GM12878 (cell line): Measurements from ENCODE around the gene CLSTN2. TPM values are rescaled to one million over a fixed set of nuclear protein-coding genes. Genes with fewer than 3 reads are reported as not detected.

Experiments used
- ATAC-seq: fragments of 200-7000 bp; cut with Tn5 transposase; 3 replicates; pipeline ENCODE4 v1.9.1; 2020; ENCODE audit warnings: mild to moderate bottlenecking, moderate library complexity
- BruUV-seq: library from RNA; stranded (reverse); fragments of 400-500 nt; replicated peaks from 2 replicates; lab custom pipeline; 2021; lab: Mats Ljungman, UMichigan
- CTCF ChIA-PET: fragments of 300-600 bp; sonication (Branson Sonifier 250); formaldehyde crosslinking; extraction: SDS; loops from one replicate; lab custom pipeline; 2021; ENCODE audit warnings: inconsistent platforms; lab: Yijun Ruan, JAX
- POLR2A ChIA-PET: fragments of 350-600 bp; formaldehyde crosslinking; extraction: SDS; loops from one replicate; lab custom pipeline; 2021; ENCODE audit warnings: inconsistent platforms; lab: Charles Lee
- RAD21 ChIA-PET: fragments of 300-600 bp; sonication (Branson Sonifier 250); formaldehyde crosslinking; loops from one replicate; lab custom pipeline; 2023; ENCODE audit warnings: antibody characterized with exemption; ENCODE audit not compliant: unreplicated experiment; lab: Charles Lee
- SMC1A ChIA-PET: fragments of 300-600 bp; sonication (Branson Sonifier 250); formaldehyde crosslinking; loops from one replicate; lab custom pipeline; 2023; ENCODE audit not compliant: unreplicated experiment, uncharacterized antibody; lab: Charles Lee
- DNase-seq: peaks from one replicate; pipeline ENCODE4 v3.0.0-alpha.2; 2011; ENCODE audit warnings: low read depth, low spot score
- FAIRE-seq: peaks from 3 replicates; lab custom pipeline; 2011; peaks lifted over from hg19 to GRCh38; lab: Jason Lieb, UNC
- H2AFZ ChIP-seq: 2 replicates; pipeline ENCODE4 v1.6.0; 2011; ENCODE audit warnings: low read depth, low read length, control low read depth; ENCODE audit not compliant: control insufficient read depth
- H3K27ac ChIP-seq: 2 replicates; pipeline ENCODE4 v1.5.1; 2011; ENCODE audit warnings: control low read depth; ENCODE audit not compliant: control insufficient read depth, insufficient read depth
- H3K27me3 ChIP-seq, 2 experiments: replicated peaks in 1 of 2; 2 replicates each; pipeline versions ENCODE4 v1.6.0 to v1.6.1; 2011; ENCODE audit warnings: low read length in 1 of 2; ENCODE audit not compliant: control insufficient read depth in 2 of 2, insufficient read depth in 2 of 2
- H3K36me3 ChIP-seq, 2 experiments: 2 replicates each; pipeline ENCODE4 v1.5.1; 2011; ENCODE audit warnings: low read length in 1 of 2; ENCODE audit not compliant: control insufficient read depth in 2 of 2, insufficient read depth in 2 of 2
- H3K4me1 ChIP-seq: 2 replicates; pipeline ENCODE4 v1.6.1; 2011; ENCODE audit warnings: mild to moderate bottlenecking, low read length, moderate library complexity, mixed read lengths; ENCODE audit not compliant: control insufficient read depth, insufficient read depth
- H3K4me2 ChIP-seq: 2 replicates; pipeline ENCODE4 v1.6.0; 2011; ENCODE audit warnings: control low read depth; ENCODE audit not compliant: control insufficient read depth, insufficient read depth
- H3K4me3 ChIP-seq: fragments of 200-600 bp; sonication (generic); 2 replicates; pipeline ENCODE4 v1.5.1; 2016
- H3K79me2 ChIP-seq: 2 replicates; pipeline ENCODE4 v1.6.0; 2011; ENCODE audit warnings: low read length; ENCODE audit not compliant: control insufficient read depth, insufficient read depth
- H3K9ac ChIP-seq: 2 replicates; pipeline ENCODE4 v1.8.0; 2011; ENCODE audit warnings: low read length, control low read depth, mixed read lengths; ENCODE audit not compliant: control insufficient read depth, insufficient read depth
- H3K9me3 ChIP-seq: replicated peaks from 3 replicates; pipeline ENCODE4 v1.5.1; 2011; ENCODE audit warnings: mild to moderate bottlenecking, low read length; ENCODE audit not compliant: control insufficient read depth, insufficient read depth
- H4K20me1 ChIP-seq: 2 replicates; pipeline ENCODE4 v1.6.0; 2011; ENCODE audit not compliant: control insufficient read depth, insufficient read depth
- MXI1 ChIP-seq: fragments of 150-350 bp; IDR thresholded peaks from 2 replicates; pipeline ENCODE4 v1.6.1; 2011; ENCODE audit warnings: low read depth, mild to moderate bottlenecking, inconsistent platforms, low read length, improper control_type of control experiment
- PAX8 ChIP-seq: fragments of 450-650 bp; IDR thresholded peaks from 2 replicates; pipeline ENCODE4 v1.6.1; 2017; ENCODE audit warnings: mild to moderate bottlenecking, moderate library complexity
- ZNF24 ChIP-seq: fragments of 450-650 bp; IDR thresholded peaks from 2 replicates; pipeline ENCODE4 v1.6.1; 2017; ENCODE audit warnings: antibody characterized with exemption, mild to moderate bottlenecking
- WGBS: methylation state at CpG from one replicate; pipeline ENCODE4 v1.1.6; 2016; ENCODE audit warnings: low lambda C conversion rate; ENCODE audit not compliant: insufficient replicate concordance, insufficient coverage; ENCODE audit errors: missing lambda C conversion rate; 5-methylcytosine and 5-hydroxymethylcytosine counted together
- in situ Hi-C: fragments of 300-500 bp; cut with MboI; formaldehyde crosslinking; loops from 9 replicates; pipeline ENCODE4 v1.14.3; 2018; ENCODE audit warnings: mixed read lengths
- intact Hi-C: fragments of 100-400 bp; cut with micrococcal nuclease; formaldehyde crosslinking; loops from one replicate; pipeline ENCODE4 v1.14.2; 2022; ENCODE audit not compliant: unreplicated experiment
- polyA plus RNA-seq, 11 experiments: library from polyadenylated mRNA; depleted of rRNA in 4 of 11; unstranded in 6 of 11; stranded (reverse) in 5 of 11; fragments of >200 nt; fragmentation: Nextera tagmentation in 4 of 11; fragmentation: Illumina TruSeq in 1 of 11; extraction: Ambion mirVana in 4 of 11; extraction: Trizol in 1 of 11; gene quantifications; 1 replicate in 1 of 11; 2 replicates in 10 of 11; pipeline versions ENCODE4 v1.2.1 to v1.2.3, GENCODE V29; 2011 to 2016; ENCODE audit warnings: inconsistent platforms in 2 of 11, missing spikeins in 2 of 11, low read depth in 1 of 11
- total RNA-seq, 4 experiments: library from RNA; depleted of rRNA in 3 of 4; stranded (reverse); fragments of >200 nt in 3 of 4; fragmentation: Illumina TruSeq in 1 of 4; extraction: Trizol in 1 of 4; gene quantifications; 2 replicates each; pipeline versions ENCODE4 v1.2.1 to v1.2.3, GENCODE V29; 2013 to 2021
- TF ChIP-seq, protein P1 (sequence below): fragments of 150-350 bp; IDR thresholded peaks from 2 replicates; pipeline ENCODE4 v1.6.1; 2016; ENCODE audit warnings: low read depth, low read length

CLSTN2 gene
- total and polyA plus RNA-seq, 10 of the 15 experiments (the other 5 are each of a cell fraction or from before 2014, with no cell fraction given): under 0.01 to 0.10 (median under 0.01) TPM; not detected in 5

DNA sequence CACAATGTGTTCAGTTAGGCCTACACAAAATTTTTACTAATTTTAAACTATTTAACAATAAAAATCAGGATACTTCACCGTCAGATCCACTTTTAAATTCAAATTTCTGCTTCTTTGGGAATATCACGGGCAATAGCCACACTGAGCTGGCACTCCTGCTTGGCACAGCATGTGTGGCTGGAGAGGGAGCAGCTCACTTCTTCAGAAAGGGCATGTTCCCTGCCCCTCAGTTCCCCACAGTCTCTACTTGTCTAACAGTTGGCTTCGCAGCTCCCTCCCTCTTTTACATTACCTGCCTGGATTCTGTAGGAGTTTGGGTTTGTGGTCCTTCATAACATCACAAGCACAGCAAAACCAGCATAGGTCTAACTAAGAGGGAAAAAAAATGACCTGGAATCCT, 666.9 kb downstream of the CLSTN2 start (continued):
- TF ChIP-seq, protein P1, sequence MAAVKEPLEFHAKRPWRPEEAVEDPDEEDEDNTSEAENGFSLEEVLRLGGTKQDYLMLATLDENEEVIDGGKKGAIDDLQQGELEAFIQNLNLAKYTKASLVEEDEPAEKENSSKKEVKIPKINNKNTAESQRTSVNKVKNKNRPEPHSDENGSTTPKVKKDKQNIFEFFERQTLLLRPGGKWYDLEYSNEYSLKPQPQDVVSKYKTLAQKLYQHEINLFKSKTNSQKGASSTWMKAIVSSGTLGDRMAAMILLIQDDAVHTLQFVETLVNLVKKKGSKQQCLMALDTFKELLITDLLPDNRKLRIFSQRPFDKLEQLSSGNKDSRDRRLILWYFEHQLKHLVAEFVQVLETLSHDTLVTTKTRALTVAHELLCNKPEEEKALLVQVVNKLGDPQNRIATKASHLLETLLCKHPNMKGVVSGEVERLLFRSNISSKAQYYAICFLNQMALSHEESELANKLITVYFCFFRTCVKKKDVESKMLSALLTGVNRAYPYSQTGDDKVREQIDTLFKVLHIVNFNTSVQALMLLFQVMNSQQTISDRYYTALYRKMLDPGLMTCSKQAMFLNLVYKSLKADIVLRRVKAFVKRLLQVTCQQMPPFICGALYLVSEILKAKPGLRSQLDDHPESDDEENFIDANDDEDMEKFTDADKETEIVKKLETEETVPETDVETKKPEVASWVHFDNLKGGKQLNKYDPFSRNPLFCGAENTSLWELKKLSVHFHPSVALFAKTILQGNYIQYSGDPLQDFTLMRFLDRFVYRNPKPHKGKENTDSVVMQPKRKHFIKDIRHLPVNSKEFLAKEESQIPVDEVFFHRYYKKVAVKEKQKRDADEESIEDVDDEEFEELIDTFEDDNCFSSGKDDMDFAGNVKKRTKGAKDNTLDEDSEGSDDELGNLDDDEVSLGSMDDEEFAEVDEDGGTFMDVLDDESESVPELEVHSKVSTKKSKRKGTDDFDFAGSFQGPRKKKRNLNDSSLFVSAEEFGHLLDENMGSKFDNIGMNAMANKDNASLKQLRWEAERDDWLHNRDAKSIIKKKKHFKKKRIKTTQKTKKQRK: no peak

DNA sequence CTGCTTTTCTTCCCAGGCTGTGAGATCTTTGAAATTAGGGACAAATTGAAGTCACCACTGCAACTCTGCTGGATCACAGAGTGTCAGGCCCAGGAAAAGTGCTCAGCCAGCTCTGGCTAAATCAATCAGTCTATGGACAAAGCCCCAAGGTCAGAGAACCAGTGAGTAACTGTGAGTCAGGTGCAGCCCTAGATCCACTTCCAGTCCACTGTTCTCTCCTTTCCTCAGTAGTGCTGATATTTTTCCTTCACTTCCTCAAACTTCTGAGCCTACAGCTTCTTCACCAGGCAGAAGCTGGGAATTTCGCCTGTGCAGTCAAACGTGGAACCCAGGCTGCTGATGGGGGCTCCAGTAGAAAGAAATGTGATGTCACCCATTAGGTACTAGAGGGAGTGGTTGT, 667.8 kb downstream of the CLSTN2 start:
- no peak overlapping the region for H3K4me2 ChIP-seq
- no peaks in the 10 kb centered on the region for H3K36me3 ChIP-seq
- no peak for FAIRE-seq
- 3% methylated on average over 2 of the region's 2 CpGs for WGBS
- SMC1A ChIA-PET: interaction anchor here (1.1 kb wide), 1 partner anchor 12 kb away, joined by 3 read pairs; no protein-coding TSS in a partner anchor
- H2AFZ ChIP-seq: no peak overlapping the region
- no peak for DNase-seq
- H3K4me1 ChIP-seq: no peaks in the 10 kb centered on the region
- no peaks in the 10 kb centered on the region for H3K9me3 ChIP-seq
- ATAC-seq: no peak
- no peak overlapping the region for H3K4me3 ChIP-seq
- intact Hi-C loops (no loop called here), in situ Hi-C loops (no loop called here)
- no TSS peak for BruUV-seq
- no peak overlapping the region for H3K9ac ChIP-seq
- H3K27me3 ChIP-seq: no peaks in the 10 kb centered on the region; a peak in 2 of 4 replicates
- TF ChIP-seq ZNF24 (no peak), MXI1 (no peak), PAX8 (no peak)
- no peaks in the 10 kb centered on the region for H3K79me2 ChIP-seq
- no peaks in the 10 kb centered on the region for H4K20me1 ChIP-seq
- no peak overlapping the region for H3K27ac ChIP-seq
- CTCF ChIA-PET: interaction anchor here (1.0 to 1.4 kb wide), 2 partner anchors 10 to 74 kb away, joined by 3 to 4 read pairs; no protein-coding TSS in a partner anchor
- RAD21 ChIA-PET: no interaction called here
- POLR2A ChIA-PET: no interaction called here
